GM21526 (cell line): ENCODE results near the gene OPA1.
A peak's percentile ranks its signal among the peaks of the same experiment; 100 is the strongest.

Experiments
- ATAC-seq: cut with Tn5 transposase; IDR thresholded peaks from one replicate; pipeline ENCODE4 v1.9.1; 2021; ENCODE audit warnings: moderate library complexity; ENCODE audit not compliant: unreplicated experiment, low FRiP score

OPA1 gene

GRCh38 chr3:193592841-193593667 lies at the start of gene OPA1:
TSS of gene OPA1 (plus strand) at chr3:193593208. CDS start at chr3:193593378, 170 bp downstream.
- peak; percentile 97 for ATAC-seq

- no peak for ATAC-seq
Observed at GRCh38 chr3:193544289-193544688, 48.7 kb upstream of the OPA1 start.

GRCh38 chr3:193545304-193545703 lies 47.7 kb upstream of the OPA1 start:
- ATAC-seq = no peak

GRCh38 chr3:193546129-193546528 lies 46.9 kb upstream of the OPA1 start:
- no peak for ATAC-seq

GRCh38 chr3:193548406-193548805 lies 44.6 kb upstream of the OPA1 start:
- ATAC-seq = no peak

- ATAC-seq = no peak
Observed at GRCh38 chr3:193552923-193553322, 40.1 kb upstream of the OPA1 start.

GRCh38 chr3:193553586-193553985 lies 39.4 kb upstream of the OPA1 start:
- no peak for ATAC-seq

- no peak for ATAC-seq
Observed at GRCh38 chr3:193554811-193555210, 38.2 kb upstream of the OPA1 start, which contains the start of gene ATP13A4. TSS of gene ATP13A4 (minus strand) at chr3:193554895. CDS start at chr3:193554799, 96 bp downstream.

- ATAC-seq = no peak
Observed at GRCh38 chr3:193556841-193557240, 36.2 kb upstream of the OPA1 start.

GRCh38 chr3:193559100-193559499 lies 33.9 kb upstream of the OPA1 start:
- ATAC-seq = no peak

- ATAC-seq = no peak
Observed at GRCh38 chr3:193560091-193560490, 32.9 kb upstream of the OPA1 start.

GRCh38 chr3:193560870-193561269 lies 32.1 kb upstream of the OPA1 start:
- ATAC-seq = no peak

GRCh38 chr3:193563426-193563825 lies 29.6 kb upstream of the OPA1 start:
- ATAC-seq = no peak

GRCh38 chr3:193564012-193564411 lies 29.0 kb upstream of the OPA1 start:
- no peak for ATAC-seq

GRCh38 chr3:193569119-193569518 lies 23.9 kb upstream of the OPA1 start:
- ATAC-seq = no peak

- ATAC-seq = peak; percentile 91
Observed at GRCh38 chr3:193572426-193572908, 20.5 kb upstream of the OPA1 start.

- no peak for ATAC-seq
Observed at GRCh38 chr3:193573403-193574191, 19.4 kb upstream of the OPA1 start.

GRCh38 chr3:193574488-193575070 lies 18.4 kb upstream of the OPA1 start:
- no peak for ATAC-seq

GRCh38 chr3:193585530-193585929 lies 7.5 kb upstream of the OPA1 start:
- no peak for ATAC-seq

GRCh38 chr3:193586526-193586925 lies 6.5 kb upstream of the OPA1 start:
- no peak for ATAC-seq

- no peak for ATAC-seq
Observed at GRCh38 chr3:193589129-193589528, 3.9 kb upstream of the OPA1 start.
